T-helper 1 cell treated with Interleukin-12 subunit alpha and Interleukin-12 subunit beta and Interleukin-4 antibody, amounts not matched to agents 30 ng/mL and 1 ng/mL, for 36 hours (primary cell): Measurements from ENCODE around the gene FGGY. TPM values are rescaled to one million over a fixed set of nuclear protein-coding genes. Genes with fewer than 3 reads are reported as not detected.
"Not testable (repeated sequence)": the region's sequence is repeated elsewhere in the genome, so short reads cannot be mapped to it uniquely, and the experiment has no call there.

Experiments
- intact Hi-C: fragments of 100-400 bp; cut with micrococcal nuclease; formaldehyde crosslinking; loops from one replicate; pipeline ENCODE4 v1.15.1; 2024
- total RNA-seq: library from RNA; stranded (reverse); gene quantifications from 2 replicates; pipeline ENCODE4 v1.2.3, GENCODE V29; 2022

Gene FGGY
- total RNA-seq, 1 donor from 2014 or later = 12.2 TPM

DNA sequence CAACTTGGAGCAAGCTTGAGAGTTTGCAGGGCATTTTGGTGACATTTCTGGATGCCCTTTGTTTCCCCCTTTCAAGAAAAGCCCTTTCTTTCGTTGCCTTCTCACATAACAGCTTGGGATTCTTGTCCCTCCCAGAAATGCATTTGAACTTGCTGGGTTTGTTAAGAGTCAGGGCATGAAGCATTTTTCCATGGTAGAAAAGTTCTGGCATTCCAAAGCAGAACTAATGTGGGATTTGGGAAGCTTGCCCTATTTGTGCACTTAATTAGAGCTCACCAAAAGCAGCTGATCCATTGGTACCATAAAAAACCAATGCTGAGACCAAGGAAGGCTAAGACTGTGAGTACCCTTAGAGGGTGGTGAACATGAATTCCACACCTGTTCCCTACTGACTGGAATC, 418.1 kb downstream of the FGGY start:
- intact Hi-C loops = no loop called here

DNA sequence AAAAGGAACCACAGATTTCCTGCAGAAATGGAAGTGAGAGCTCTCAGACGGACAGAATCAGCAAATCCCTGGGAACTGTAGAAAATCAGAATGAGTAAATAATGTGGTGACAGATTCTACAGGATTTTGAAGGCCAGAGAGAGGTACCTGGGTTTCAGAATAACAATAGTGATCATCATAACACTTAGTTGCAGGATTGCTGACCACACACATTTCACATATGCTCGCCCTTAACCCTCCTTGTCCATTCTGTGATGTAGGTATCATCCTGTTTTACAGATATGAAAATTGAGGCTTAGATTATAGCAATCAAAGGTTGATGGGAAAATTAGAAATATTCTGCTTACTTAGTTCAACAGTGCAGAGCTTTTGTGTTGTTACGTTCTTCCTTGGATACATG, 419.9 kb downstream of the FGGY start:
- intact Hi-C loops = no loop called here

DNA sequence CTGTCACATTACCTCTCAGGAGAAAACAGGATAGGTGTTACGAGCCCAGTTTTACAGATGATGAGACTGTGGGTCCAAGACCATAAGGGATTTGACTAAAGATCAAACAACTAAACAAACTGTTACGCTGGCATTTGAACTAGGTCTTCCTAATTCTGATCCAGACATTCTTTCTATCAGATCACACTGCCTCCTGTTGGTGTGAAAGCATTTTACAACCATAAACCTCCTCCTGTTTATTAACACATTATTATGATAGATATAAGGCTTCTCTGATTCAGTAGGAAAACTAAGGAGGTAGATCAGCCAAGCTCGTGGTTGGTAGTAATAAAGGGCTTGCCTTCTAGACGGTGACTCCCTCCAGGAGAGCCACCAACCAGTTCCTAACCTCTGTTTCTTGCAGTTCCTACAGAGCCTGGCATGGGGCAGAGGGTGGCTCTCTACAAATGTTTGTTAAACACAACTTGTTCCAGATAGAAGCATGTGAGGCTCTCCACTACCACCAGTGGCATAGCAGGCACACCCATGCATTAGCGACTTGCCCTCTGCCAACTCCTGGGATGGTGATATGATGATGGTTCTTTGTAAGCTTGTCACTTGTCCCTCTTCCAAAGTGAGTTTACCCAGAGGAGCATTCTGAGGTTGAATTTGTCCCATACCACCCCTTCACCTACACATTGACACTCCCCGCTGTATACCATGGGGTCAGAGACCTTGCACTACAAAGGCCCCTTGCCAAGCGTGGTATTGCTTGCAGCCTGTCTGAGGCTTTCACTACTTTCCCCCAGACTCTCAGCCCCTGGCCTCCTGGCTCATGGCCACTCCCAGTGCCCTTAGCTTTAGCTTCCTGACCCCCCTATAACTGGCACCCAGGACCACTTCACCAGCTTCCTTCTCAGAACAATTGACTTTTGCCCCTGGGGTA, 421.4 kb downstream of the FGGY start:
- intact Hi-C loops = no loop called here

DNA sequence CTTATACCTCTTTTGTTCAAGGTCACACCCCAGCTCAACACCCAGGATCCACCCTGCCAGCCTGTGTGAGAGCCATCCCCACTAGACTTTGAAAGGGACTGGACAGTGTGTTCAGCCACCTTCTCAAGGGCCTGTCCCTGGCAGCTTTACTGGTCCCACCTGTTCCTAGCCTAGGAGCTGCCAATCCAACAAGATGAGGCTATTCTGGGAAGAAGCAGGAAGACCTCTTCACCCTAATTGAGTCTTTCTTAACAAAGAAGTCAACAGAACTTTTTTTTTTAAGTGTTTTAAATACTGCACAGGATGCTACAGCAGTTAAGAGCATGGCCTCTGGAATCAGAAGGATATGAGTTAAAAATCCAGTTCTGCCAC, 422.1 kb downstream of the FGGY start:
- intact Hi-C loops = no loop called here

DNA sequence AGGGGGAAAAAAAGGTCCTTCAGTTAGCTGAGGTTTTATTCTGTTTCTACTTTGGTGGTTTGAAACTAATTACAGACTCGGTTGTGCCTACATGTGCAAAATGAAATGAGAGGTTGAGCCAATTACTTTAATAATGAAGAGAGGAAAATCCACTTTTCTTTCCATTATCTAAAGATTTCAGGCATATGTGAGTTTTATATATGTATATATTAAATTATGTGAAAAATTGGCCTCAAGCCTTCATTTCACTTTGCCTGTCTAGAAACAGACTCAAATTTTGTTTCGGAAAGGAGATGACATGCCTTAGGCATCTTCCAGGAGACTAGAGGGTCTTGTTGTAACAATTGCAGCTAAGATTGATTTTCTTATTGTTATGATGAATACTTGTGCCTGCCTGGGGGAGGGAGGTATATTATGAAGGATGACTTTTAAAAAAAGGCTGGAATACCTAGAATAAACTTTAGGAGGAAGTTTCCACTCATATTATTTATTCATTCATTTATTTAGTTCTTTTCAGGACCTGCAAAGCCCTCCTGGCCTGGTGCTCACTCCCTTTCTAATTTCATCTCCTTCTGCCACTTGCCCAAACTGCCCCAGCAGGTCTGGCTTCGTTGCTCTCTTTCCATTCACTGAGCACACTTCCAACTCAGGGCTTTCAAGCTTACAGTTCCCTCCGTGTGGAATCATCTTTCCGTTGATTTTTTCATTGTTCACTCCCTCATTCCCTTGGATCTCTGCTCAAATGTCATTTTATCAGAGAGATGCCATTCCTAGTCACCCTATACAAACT, 423.6 kb downstream of the FGGY start:
- intact Hi-C loops = no loop called here

- intact Hi-C loops = loop anchor here (1.0 kb wide), 1 partner anchor 504 kb away; no protein-coding TSS in a partner anchor
These were observed 433.4 kb downstream of the FGGY start for GRCh38 chr1:59730302-59730701.

GRCh38 chr1:59730759-59731478, 434.0 kb downstream of the FGGY start:
- intact Hi-C loops = loop anchor here (1.0 kb wide), 1 partner anchor 505 kb away; no protein-coding TSS in a partner anchor

DNA sequence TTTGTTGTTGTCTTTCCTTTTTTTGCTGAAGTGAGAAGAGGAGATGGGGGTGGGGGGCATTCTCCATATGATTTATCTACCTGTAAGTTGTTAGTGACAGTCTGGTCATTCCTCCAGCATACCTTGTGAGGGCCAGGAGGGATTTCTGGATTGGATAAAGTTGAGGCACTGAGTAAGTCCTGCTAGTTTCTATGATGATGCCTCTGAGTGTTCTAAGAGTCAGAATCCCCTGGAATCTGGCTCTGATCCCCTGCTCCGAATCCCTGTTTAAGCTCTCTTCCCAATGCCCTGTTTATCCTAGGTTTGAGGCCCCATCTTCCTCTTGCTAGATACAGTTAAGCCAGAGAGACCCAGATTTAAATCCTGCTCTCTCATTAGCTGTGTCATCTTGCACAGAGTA, 434.7 kb downstream of the FGGY start:
- intact Hi-C loops = no loop called here

DNA sequence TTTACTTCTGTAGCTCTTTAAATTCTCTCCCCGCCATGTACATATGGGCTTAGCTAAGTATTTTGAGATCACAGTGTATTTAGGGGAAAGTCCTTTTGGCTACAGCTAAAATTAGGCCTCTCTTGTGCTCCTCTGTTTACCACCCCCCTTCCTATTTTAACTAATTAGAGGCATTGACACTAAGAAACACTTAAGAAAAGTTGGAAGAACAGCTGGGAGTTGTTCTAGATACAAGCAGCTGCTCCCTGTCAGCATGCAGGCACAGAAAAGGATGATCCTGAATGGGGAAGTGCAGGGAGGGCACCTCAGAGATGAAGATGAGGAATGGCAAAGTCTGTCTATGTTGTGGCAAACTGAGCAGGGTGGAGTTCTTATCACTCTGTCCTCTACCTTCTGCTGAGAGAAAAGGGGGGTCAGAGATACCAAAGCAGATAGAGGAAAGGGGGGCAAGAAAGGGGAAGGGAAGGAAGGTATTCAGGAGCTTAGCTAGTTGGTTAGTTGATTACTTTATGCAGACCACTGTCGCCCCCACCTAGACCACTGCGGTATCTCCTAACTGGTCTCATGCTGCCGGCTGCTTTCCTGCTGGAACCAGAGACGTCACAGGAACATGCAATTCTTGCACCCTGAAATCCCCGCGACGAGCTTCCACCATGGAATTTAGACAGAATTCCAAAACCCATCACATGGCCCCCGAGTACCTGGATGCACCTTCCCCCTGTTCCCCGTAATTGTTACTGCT, 435.5 kb downstream of the FGGY start:
- intact Hi-C loops = no loop called here

DNA sequence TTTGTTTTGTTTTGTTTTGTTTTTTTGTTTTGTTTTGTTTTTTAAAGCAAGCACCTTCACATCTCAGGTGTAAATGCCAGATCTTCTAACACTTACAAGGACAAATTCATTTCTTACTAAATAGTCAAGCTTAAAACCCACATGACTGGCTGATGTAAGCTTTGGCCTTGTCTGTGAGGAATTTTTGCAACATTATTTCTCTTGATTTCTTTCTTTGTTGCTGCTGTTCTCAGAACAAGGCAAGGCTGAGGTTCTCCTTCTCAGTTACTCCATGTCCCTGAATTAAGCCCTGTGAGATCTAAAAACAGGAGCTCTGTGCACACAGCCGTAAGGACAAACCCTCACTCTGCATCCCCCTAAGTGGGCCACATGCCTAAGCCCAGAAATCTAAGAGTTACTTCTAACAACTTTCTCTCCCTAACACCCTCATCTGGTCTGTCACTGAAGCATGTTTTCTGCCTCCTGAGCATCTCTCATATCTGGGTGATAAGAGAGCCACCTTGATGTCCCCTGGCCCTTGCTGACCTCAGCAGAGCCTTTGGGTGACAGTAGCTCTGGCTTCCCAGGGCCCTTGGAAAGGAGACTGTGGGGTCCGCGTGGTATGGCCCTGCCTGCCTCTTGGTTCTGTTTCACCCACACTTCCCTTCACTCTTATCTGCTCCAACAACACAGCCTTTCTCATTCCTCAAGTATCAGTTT, 436.7 kb downstream of the FGGY start:
- intact Hi-C loops = no loop called here

GRCh38 chr1:59735927-59736326, 439.0 kb downstream of the FGGY start:
- intact Hi-C loops = not testable (repeated sequence)

GRCh38 chr1:59736744-59737143, 439.9 kb downstream of the FGGY start:
- intact Hi-C loops = no loop called here

DNA sequence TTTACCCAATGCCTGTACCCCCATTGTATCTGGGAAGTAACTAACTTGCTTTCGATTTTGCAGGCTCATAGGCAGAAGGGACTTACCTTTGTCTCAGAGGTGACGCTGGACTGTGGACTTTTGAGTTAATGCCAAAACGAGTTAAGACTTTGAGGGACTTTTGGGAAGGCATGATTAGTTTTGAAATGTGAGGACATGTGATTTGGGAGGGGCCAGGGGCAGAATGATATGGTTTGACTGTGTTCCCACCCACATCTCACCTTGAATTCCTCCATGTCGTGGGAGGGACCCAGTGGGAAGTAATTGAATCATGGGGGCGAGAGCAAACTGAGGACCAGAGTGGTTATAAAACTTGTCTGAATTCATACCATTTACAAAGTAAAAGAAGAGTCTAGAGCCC, 440.7 kb downstream of the FGGY start:
- intact Hi-C loops = no loop called here

DNA sequence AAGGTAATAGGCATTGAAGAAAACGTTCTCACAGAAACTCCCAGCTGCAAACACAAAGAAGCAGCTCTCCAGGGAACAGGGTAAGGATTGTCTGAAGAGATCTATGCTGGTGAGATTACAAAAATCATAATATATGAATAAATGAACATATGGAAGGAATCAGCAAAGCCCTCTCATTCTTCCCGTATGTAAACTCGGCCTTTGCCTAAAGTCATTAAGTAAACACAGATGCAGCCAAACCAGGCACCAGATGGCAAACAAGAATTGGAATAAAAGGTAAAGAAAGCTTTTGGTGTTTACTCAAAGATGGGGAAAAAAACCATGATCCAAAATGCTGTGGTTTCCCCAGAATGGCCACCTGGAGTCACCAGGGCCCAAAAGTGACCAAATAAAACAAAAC, 441.3 kb downstream of the FGGY start:
- intact Hi-C loops = no loop called here

DNA sequence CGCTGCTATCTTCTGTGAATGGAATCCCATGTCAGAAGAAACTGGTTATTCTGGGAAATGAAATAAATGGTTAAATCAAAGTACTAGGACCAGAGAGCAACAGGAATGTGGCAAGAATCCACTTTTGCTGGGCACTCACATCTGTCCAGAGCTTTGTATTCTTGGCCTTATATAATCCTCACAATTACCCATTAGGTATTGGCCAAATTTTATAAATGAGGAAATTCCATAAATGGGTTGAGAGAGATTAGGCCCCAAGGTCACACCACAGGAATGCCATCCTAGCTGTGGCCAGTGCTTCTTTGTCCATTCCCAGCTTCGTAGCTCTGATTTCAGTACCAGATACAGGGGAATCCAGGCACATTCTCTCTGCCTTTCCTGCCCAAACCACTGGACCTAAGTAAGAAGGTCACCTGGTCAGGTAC, 441.7 kb downstream of the FGGY start:
- intact Hi-C loops = no loop called here

DNA sequence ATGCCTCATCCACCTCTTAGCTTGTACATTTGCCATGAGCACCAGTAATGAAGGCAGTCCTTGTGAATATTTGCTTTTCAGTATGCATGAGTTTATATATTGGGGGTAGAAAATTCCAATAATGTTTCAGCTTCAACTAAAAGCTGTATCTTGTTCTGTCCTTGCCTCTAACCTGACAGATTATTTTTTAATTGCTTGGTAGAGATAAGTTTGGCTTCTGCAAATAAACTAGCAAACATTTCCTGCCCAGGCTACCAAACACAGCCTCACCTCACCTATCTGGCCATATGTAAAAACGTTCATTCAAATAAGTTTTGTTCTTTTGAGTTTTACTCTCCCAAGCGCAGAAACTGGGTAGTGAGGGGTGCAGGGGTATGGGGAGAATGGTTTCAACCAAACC, 442.2 kb downstream of the FGGY start:
- intact Hi-C loops = no loop called here

GRCh38 chr1:59742526-59742925, 445.6 kb downstream of the FGGY start:
- intact Hi-C loops = no loop called here

DNA sequence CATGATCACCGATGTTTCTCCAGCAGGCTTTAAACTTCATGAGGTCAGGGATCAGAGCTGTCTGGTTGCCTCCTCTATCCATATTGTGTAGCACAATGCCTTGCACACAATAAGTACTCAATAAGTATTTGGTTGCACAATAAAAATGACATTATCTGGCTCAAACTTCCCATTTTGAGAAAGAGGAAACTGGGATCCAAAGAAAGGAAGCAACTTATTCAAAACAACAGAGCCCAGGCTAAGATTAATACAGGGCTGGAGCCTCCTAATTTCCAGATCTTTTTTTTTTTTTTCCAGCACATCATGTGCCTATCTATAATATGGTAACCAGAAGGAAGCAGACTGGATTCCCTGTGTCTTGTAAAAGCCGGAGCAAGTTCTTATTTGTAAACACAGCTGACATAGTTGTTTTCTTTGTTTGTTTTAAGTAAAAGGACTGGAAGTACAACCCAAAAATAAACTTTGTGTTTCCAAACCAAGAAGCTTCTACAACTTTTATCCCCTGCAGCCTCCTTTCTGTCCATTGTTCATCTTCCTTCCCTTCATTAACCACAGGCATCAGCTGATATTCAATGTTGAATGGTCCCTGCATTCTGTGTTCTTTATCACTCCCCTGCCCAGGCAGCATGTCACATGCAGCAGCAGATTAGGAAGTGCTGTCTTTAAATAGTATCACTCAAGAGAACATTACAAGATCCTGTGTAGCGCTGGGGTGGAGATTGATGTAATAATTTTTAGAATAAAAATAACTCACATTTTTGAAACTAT, 446.6 kb downstream of the FGGY start:
- intact Hi-C loops = no loop called here

DNA sequence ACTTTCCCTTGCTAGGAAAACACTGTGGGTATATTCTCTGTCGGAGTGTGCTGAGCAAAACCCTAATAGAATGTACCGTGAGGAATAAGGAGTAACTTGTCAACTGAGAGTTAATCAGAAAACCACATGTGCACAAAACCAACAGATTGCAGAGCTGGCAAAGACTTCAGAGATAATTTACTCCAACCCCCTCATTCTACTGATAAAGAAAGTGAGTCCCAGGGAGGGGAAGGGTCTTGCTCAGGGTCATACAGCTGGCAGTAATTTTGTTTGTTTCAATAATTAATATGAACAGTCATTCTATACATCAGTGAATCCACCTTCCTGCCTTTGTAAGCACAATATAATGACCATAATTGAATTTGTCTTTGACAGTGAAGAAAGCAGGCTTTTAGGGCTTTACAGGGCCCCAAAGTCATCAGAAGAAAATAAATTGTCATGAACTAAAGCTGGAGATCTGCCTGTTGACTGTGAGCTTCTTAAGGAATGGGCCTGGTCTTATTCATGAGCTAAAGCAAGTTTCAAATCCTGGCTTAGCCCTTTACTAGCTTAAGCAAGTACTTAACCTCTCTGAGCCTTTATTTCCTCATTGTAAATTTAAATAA, 450.6 kb downstream of the FGGY start:
- intact Hi-C loops = no loop called here
